NCI-H1092 treated with DMSO at 0.1 percent for 48 hours (cell line): ENCODE measurements around the gene FLT1.

Experiments
- DNase-seq: peaks from one replicate; lab custom pipeline; 2025; lab: John Stamatoyannopoulos, UW

The FLT1 gene

GRCh38 chr13:28526876-28527275 is 31.9 kb upstream of the FLT1 start:
- no peak for DNase-seq

DNA sequence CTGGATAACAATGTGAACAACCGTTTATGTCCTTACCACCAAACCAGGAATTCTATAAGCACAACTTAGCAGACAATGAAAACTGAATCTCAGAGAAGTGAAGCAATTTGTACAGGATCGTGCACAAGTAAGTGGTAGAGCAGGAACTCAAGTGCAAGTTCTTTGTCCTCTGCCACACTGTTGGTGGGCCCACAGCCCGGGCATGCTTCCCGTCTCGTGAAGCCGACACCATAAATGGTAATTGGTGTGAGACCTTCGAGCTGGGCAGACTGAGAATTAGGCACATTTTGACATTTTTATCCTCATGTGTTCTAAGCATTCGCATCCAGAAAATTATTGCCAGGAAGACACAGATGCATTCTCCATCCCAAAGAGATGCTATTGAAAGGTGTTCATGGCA is 27.9 kb upstream of the FLT1 start:
- no peak for DNase-seq

DNA sequence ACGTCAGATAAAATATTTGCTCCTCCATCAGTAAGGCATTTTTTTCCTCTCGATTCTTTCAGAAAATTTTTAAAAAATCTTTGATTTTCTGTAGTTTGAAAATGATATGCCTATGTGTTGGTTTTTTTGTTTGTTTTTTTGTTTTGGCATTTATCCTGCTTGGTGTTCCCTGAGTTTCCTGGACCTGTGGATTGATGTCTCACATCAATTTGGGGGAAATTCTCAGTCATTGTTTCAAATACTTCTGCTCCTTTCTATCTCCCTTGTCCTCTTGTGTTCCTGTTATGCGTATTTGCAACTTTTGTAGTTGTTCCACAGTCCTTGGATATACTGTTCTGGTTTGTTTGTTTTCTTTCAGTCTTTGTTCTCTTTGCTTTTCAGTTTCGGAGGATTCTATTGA is 18.8 kb upstream of the FLT1 start:
- no peak for DNase-seq

- no peak for DNase-seq
These were observed 15.6 kb upstream of the FLT1 start for GRCh38 chr13:28510542-28510941.

DNA sequence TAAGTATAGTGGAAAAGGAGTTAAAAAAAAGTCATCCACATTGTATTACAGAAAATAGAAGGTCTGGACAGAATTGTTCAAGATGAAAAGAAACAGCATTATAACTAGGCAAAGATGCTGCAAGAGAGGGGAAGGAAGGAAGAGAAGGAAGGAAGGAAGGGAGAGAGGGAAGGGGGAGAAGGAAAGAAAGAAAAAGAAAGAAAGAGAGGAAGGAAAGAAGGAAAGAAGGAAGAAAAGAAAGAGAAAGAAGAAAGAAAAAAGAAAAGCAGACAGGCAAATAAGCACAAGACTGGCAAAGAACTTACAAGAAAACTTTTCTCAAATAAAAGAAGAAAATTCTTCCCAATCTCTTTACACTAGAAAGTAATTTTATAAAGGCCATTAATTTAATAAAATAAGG is 15.1 kb upstream of the FLT1 start:
- DNase-seq = no peak

DNA sequence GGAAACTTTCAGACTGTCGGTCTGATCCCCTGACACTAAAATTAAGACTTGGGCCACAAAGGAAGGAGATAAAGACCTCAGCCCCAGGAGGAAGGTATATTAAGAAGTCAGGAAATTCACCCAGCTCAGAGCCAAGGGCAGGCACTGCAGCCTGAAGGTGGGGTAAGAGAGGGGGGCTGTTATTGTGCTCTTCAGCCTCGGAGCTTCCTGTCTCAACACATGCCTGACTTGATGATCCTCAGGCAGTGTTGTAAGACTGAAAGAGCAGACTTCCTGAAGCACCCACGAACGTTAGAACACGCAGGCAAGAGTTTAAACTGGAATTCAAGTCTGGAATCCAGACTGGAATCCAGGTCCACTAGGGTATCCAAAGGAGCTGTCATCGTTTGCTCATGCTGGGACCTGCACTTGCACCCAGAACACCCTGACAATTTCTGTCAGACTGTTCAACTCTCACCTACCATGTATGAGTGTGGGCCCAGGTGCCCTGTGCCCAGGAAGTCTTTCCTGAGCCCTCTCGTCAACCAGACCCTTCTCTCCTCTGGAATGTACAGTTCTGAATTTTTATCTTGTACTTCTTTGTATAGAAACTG is 10.7 kb upstream of the FLT1 start:
- no peak for DNase-seq

- DNase-seq = no peak
These were observed 8.4 kb upstream of the FLT1 start for GRCh38 chr13:28503182-28503967.

- no peak for DNase-seq
These were observed 6.6 kb upstream of the FLT1 start for GRCh38 chr13:28501547-28501946.

DNA sequence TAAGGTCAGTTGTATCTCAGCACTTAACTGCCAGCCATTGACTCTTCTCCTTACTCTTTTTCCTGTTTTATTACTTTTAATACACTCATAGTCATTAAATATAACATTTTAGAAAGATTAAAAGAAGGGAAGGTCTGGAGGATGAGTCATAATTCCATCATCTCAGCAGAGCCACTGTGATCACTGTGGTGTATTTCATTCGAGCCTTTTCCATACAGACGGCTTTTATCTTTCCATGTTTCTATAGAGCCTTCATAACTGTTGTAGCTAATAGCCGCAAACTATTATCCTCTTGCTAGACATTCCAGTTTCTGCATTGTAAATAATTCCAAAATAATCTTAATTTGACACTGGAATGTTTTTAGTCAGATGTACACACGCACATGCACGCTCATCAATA is 4.7 kb upstream of the FLT1 start:
- DNase-seq = no peak

DNA sequence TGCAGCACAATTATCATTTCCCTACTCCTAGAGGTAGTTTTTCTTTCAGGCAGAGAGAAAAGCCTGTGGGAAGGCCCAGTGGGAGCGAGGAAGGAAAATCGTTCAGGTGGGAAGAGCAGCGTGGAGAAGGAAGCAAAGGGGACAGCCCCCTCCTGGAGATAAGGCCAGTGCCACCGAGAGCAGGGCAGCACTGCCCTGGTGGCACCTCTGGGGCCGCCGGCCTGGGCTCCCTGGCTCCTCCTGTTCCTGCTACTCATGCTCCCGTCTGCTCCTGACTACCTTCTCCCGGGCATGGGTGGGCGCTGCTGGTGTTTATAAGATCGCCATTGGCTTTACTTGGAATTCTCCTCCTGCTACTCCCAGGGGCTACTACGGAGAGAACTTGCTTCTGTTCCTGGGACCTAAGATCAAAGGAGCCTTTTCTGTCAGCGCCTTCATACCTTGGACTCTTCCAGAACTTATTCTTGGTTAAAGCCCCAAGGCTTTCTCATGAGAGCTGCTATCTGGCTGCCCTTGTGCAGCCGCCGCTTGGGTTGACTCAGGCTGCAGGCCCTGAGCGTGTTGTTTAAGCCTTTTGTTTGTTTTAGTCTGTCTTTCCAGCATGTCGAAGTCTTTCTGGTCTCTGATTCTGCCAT is 3.7 kb upstream of the FLT1 start:
- DNase-seq = no peak

- DNase-seq = no peak
These were observed 2.4 kb upstream of the FLT1 start for GRCh38 chr13:28497143-28497876.

DNA sequence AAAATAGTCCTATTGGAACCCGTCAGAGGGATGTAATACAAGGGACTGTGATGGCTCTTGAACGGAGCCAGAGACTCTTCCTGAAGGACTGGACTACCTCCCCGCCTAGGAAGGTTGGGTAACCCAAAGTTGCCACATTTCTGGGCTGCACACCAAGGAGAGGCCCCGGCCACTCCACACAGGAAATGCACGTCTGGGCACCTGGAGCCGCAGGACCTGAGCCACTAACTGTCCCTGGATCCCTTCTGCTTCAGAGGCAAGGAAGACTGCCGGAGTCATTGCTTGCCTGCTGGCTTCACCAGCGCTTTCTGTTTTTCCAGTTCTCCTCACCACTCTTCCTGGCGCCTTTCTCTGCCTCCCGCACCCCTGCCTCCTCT is 1.2 kb upstream of the FLT1 start:
- no peak for DNase-seq

- DNase-seq = no peak
These were observed 735 bp upstream of the FLT1 start for GRCh38 chr13:28495538-28496187.

DNA sequence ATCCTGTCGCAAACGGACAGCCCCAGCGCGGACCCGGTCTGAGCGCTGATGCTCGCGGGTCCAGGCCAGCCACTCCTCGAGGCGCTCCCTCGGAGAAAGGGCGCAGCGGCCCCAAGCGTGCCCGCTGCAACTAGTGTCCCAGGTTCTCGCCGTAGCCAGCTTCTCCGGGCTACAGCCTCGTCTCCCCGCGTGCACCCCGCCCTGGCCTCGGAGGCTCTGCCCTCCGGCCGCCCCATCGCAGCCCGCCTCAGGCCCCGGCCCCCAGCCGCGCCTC is 487 bp downstream of the FLT1 start:
- DNase-seq = no peak

GRCh38 chr13:28493740-28494503 is 1.0 kb downstream of the FLT1 start:
- DNase-seq = no peak

DNA sequence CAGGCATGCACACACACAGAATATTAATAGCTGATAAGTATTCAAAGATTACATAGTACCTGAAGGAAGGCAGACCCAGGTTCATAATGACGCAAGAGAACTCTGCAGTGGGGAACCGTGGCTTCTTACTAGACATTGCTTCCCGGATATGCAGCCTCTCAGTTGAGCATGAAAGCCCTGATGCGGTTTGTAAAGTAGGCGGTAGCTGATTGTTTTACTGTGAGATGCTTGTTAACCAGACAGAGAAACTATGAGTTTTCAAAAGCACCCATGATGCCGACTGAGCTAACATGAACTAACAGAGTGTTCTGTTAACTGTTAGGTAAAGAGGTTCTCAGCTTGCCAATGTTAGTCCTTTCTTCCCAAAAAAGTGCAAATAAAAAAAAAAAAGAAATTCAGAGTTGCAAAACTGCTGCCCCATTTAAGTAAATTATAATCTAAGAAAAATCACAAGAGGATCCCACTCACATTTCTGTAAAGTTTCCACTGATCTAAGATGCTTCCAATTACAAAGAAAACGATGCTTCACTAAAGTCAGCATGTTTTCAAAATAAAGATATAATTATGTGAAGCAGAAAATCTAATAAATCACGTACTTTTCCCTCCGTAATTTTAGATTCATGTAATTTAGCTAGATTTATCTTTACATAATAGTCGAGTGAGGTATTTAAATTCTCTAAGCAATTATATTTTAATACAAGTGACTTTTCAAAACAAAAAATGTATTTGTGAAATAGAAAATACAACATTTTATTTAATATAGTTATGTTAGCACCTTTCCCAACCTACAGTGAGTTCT is 2.2 kb downstream of the FLT1 start:
- no peak for DNase-seq

GRCh38 chr13:28490061-28490460 is 4.9 kb downstream of the FLT1 start:
- no peak for DNase-seq

DNA sequence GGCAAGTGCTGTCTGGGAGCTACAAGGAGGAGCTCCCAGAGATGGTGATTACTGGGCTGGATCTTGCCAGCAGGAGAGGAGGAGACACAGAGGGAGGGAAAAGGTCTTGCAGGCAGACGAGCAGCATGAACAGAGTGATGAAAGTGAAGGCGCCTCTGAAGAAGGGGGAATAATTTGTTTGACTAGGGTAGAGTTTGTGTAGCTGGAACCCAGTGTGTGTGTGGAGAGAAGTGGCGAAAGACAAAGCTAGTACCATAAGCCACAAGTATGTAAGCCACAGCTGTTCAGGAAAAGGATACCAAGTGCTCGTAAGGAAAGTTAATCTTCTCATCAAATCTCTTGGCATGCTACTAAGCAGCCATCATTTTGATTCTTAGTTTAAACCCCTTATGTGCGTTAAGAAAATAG is 5.4 kb downstream of the FLT1 start:
- DNase-seq = no peak

GRCh38 chr13:28488376-28489005 is 6.4 kb downstream of the FLT1 start:
- no peak for DNase-seq

DNA sequence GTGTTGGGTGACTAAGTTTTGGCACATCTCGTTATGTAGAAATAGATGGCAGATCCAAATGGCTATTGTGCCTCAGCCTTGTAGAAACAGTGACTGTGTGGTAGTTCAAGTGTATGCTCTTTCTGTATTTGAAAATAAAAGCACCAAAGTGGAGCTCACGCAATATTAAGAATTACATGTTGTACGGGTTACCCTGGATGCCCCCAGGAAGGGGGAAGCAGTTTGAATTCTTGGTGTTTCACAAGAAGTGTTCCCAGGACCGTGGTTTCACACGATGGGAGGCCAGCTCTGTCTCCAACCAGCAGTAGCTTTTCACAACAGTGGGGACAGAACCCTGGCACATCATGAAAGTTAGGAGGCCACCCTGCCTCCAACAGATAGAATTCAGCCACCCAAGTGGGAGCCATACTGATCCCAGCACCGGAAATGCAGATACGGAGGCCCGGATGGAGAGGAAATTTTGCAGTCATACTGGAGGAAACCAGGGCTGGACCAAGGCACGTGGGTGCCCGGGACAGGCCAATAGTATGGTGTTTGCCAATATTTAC is 8.9 kb downstream of the FLT1 start:
- no peak for DNase-seq
